ENCODE measurements around the gene TTC29. TPM values are rescaled to one million over a fixed set of nuclear protein-coding genes. Genes with fewer than 3 reads are reported as not detected.

The TTC29 gene
- total RNA-seq, 1 donor, result not detected

- no peak for DNase-seq (ENCODE audit: low read depth)
- no peak overlapping the region for H3K4me3 ChIP-seq (ENCODE audit: low read depth, low read length)
- no peak for TF ChIP-seq CTCF (IDR thresholded peaks at IDR 0.05; ENCODE audit: insufficient read depth, low read depth, low read length)
These were observed 1.8 kb downstream of the TTC29 start for GRCh38 chr4:146943691-146944375.

DNA sequence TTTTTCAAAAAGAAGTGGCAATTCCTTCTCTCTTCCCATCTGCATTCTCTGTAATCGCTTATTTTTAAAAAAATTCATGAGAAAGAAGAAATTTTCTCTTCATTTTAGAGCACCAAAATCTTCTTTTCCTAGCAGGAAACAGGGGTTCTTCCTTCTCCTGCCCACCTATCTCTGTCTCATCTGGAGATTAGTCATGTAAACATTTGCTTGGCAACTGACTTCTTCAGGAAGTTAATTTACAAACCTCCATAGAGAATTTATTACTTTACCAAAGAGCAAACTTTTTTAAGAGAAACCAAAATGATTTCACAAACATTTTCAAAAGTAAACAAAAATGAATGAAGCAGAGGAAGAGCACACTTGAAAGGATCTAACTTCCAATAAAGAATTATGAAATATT lies 13.5 kb downstream of the TTC29 start:
- no peak overlapping the region for H3K4me3 ChIP-seq (ENCODE audit: low read depth, low read length)
- peak; percentile 40 for DNase-seq (ENCODE audit: low read depth)
- no peak for TF ChIP-seq CTCF (IDR thresholded peaks at IDR 0.05; ENCODE audit: insufficient read depth, low read depth, low read length)

DNA sequence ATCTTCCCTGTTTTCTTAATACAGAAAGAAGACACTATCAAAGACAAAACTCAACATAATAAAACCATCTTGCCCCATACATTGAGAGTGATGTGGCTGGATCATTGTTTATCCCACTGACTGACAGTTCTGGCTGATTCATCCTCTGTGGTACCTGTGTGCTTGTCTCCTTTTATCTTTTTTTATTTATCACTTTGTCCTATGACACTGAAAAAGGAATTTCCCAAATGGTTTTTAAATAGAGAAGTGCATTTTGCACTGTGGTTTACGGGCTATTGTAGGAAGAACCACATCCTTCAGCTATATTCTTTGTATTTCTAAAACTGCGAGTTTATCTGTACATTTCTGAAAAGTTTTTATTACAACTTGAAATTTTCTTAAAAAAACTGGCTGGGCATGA lies 15.0 kb downstream of the TTC29 start:
- no peak for TF ChIP-seq CTCF (IDR thresholded peaks at IDR 0.05; ENCODE audit: insufficient read depth, low read depth, low read length)
- no peak for DNase-seq (ENCODE audit: low read depth)
- no peak overlapping the region for H3K4me3 ChIP-seq (ENCODE audit: low read depth, low read length)

DNA sequence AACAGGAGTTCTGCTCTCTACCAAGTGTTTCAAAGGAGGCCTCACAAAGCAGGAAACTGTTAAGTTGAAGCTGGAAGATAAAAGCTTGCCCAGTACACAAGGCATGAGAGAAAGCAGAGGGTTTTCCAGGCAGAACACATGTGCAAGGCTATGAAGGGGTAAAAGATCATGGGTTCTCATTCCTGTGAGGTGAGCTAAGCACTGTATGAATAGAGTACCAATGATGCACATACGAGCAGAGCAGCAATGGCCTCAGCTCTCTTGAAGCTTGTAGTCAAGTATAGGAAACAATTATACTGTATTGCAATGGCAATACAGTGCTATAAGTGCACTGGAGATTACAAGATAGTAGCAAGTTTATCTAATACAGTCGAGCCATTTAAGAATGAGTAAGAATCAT lies 18.0 kb downstream of the TTC29 start:
- DNase-seq (ENCODE audit: low read depth), result no peak
- no peak for TF ChIP-seq CTCF (IDR thresholded peaks at IDR 0.05; ENCODE audit: insufficient read depth, low read depth, low read length)
- no peak overlapping the region for H3K4me3 ChIP-seq (ENCODE audit: low read depth, low read length)

DNA sequence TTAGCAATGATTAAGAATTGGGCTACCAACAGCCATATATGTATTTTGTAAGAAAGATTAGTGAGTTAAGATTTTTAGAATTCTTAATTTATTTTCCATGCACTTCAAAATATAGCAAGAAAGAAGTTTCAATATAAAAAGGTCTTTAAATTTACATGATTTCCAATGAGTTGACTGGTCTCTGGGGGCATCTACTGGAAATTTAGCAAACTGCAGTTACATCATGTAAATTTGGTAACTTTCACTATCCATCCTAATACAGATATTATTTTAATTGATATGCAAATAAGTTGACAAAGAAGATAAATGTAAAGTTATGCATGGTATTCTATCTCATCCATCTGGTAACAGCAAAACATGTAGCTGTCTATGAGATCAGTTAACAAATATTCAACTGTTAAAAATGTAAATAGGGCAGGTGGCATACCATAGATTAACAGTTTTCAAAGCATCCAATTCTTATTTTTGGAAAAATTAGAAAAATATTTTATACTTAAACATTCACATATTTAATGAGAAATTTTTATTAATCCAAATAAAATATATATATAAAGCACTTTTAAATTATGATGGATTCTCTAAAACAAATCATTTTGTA lies 29.1 kb downstream of the TTC29 start:
- peak; percentile 62 for DNase-seq (ENCODE audit: low read depth)
- peak; percentile 83 for TF ChIP-seq CTCF (IDR thresholded peaks at IDR 0.05; ENCODE audit: insufficient read depth, low read depth, low read length)
- H3K4me3 ChIP-seq (ENCODE audit: low read depth, low read length), result no peak overlapping the region

GRCh38 chr4:146915132-146915531 lies 30.5 kb downstream of the TTC29 start:
- TF ChIP-seq CTCF (IDR thresholded peaks at IDR 0.05; ENCODE audit: insufficient read depth, low read depth, low read length), result no peak
- H3K4me3 ChIP-seq (ENCODE audit: low read depth, low read length), result no peak overlapping the region
- no peak for DNase-seq (ENCODE audit: low read depth)

Data from fibroblast of villous mesenchyme (primary cell).